Measurements from ENCODE around the gene COL6A3.

DNA sequence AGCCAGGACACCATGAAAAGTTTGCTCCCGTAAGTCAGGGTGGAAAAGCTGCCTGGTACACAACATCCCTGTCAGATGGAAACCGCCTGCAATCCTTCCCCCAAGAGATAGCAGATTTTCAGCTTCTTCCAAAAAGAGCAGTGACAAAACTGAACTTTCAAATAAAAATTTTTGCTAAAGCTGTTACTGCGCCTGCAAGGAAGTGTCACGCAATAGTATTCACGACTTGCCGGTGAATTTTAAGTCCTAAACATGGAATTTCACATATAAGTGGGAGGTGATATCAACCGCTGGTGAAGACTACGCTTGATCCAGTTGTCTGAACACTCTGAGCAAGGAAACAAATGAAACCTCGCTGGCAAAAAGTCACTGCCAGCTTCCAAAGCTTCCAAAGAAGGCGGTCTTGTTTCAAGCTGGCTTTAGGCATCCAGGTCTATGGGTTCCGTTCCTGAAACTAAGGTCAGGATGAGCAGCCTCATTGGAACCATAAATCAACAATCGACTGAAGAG lies 2.8 kb downstream of the COL6A3 start:
- TF ChIP-seq POLR2A (IDR thresholded peaks at IDR 0.05), result no peak
- TF ChIP-seq, protein P1, sequence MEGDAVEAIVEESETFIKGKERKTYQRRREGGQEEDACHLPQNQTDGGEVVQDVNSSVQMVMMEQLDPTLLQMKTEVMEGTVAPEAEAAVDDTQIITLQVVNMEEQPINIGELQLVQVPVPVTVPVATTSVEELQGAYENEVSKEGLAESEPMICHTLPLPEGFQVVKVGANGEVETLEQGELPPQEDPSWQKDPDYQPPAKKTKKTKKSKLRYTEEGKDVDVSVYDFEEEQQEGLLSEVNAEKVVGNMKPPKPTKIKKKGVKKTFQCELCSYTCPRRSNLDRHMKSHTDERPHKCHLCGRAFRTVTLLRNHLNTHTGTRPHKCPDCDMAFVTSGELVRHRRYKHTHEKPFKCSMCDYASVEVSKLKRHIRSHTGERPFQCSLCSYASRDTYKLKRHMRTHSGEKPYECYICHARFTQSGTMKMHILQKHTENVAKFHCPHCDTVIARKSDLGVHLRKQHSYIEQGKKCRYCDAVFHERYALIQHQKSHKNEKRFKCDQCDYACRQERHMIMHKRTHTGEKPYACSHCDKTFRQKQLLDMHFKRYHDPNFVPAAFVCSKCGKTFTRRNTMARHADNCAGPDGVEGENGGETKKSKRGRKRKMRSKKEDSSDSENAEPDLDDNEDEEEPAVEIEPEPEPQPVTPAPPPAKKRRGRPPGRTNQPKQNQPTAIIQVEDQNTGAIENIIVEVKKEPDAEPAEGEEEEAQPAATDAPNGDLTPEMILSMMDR (IDR thresholded peaks at IDR 0.05), result no peak
- no peak for TF ChIP-seq POLR2AphosphoS5 (IDR thresholded peaks at IDR 0.05)

Measured in prostate gland (tissue), 2 donors.